Fibroblast of lung (primary cell): ENCODE data around the gene PPP1R3F.
"Not testable (repeated sequence)": the region's sequence is repeated elsewhere in the genome, so short reads cannot be mapped to it uniquely, and the experiment has no call there.

ENCODE experiments used
- CTCF ChIP-seq, 2 donors: IDR thresholded peaks in 1 of 2; conservative IDR thresholded peaks in 1 of 2; 1 replicate in 1 of 2; 2 replicates in 1 of 2; pipeline ENCODE4 v1.5.1; 2011 to 2012; ENCODE audit warnings: low read length in 2 of 2, control low read depth in 1 of 2, inconsistent platforms in 1 of 2, low read depth in 1 of 2, mild to moderate bottlenecking in 1 of 2
- EZH2 ChIP-seq: IDR thresholded peaks from 2 replicates; pipeline ENCODE4 v1.5.1; 2012; ENCODE audit warnings: low read length, control low read depth, mild to moderate bottlenecking; ENCODE audit errors: missing control alignments

- TF ChIP-seq CTCF (conservative IDR thresholded peaks at IDR 0.05 in 1 of 2, IDR thresholded peaks at IDR 0.05 in 1 of 2; ENCODE audit: low read depth in 1 of 2, low read length in 2 of 2); EZH2: not testable (repeated sequence)
These were observed 52.1 kb downstream of the PPP1R3F start, which contains the start of gene GAGE12J for GRCh38 chrX:49321737-49322136.
